Kidney (tissue), 14 donors: ENCODE data around the gene PARD6G. TPM values are rescaled to one million over a fixed set of nuclear protein-coding genes. Genes with fewer than 3 reads are reported as not detected.

Experiments
- DNase-seq, 5 donors: peaks; one replicate each; pipeline ENCODE4 v3.0.0-alpha.2; 2013 to 2020
- FAIRE-seq: peaks from 2 replicates; lab custom pipeline; 2012; peaks lifted over from hg19 to GRCh38; lab: Jason Lieb, UNC
- H3K27ac ChIP-seq, 2 donors: one replicate each; pipeline ENCODE4 v1.7.0; 2013; ENCODE audit warnings: low read depth in 2 of 2, low read length in 2 of 2, inconsistent platforms in 1 of 2
- H3K27me3 ChIP-seq: one replicate; pipeline ENCODE4 v1.7.1; 2013; ENCODE audit warnings: low read length, inconsistent platforms; ENCODE audit not compliant: control insufficient read depth, insufficient read depth
- H3K36me3 ChIP-seq, 3 donors: one replicate each; pipeline versions ENCODE4 v1.7.0 to v1.7.1; 2013; ENCODE audit warnings: low read length in 3 of 3, control low read depth in 1 of 3, inconsistent platforms in 1 of 3; ENCODE audit not compliant: insufficient read depth in 3 of 3, control insufficient read depth in 2 of 3
- H3K4me1 ChIP-seq, 3 donors: one replicate each; pipeline versions ENCODE4 v1.7.0 to v1.7.1; 2013; ENCODE audit warnings: low read length in 3 of 3, inconsistent platforms in 1 of 3, low read depth in 1 of 3; ENCODE audit not compliant: control insufficient read depth in 2 of 3, insufficient read depth in 2 of 3
- H3K4me3 ChIP-seq, 3 donors: one replicate each; pipeline versions ENCODE4 v1.7.0 to v1.8.1; 2013; ENCODE audit warnings: low read length in 3 of 3, control low read depth in 1 of 3, inconsistent platforms in 1 of 3
- H3K9ac ChIP-seq, 3 donors: one replicate each; pipeline versions ENCODE4 v1.7.0 to v1.7.1; 2013; ENCODE audit warnings: low read length in 3 of 3, control low read depth in 1 of 3, inconsistent platforms in 1 of 3
- H3K9me3 ChIP-seq, 3 donors: one replicate each; pipeline versions ENCODE4 v1.7.0 to v1.7.1; 2013; ENCODE audit warnings: low read length in 3 of 3, control low read depth in 1 of 3, inconsistent platforms in 1 of 3; ENCODE audit not compliant: control insufficient read depth in 2 of 3, insufficient read depth in 1 of 3
- intact Hi-C: fragments of 100-400 bp; cut with DNase I; formaldehyde crosslinking; loops from one replicate; pipeline ENCODE4 v1.11.1; 2022
- polyA plus RNA-seq: library from polyadenylated mRNA; stranded (reverse); fragments of 350-450 nt; fragmentation: Illumina TruSeq; extraction: RNeasy Lipid Tissue Mini Kit (QIAGEN cat#74804); gene quantifications from one replicate; pipeline ENCODE4 v1.2.3, GENCODE V29; 2014; ENCODE audit warnings: low read depth, low replicate concordance; ENCODE audit not compliant: insufficient read depth
- total RNA-seq: library from RNA; stranded (reverse); fragmentation: NEBNext Ultra II Directional; extraction: Animal tissue kit (Norgen Biotek cat#: 25700); gene quantifications from one replicate; pipeline ENCODE4 v1.2.1, GENCODE V29; 2021
- TF ChIP-seq, protein P1 (sequence below): IDR thresholded peaks from 3 replicates; pipeline ENCODE4 v1.5.1; 2012; ENCODE audit warnings: mild to moderate bottlenecking, moderate library complexity, borderline replicate concordance; ENCODE audit not compliant: insufficient read depth; ENCODE audit errors: extremely low read depth
- donor health status: control.
- donor health status: control.
- donor health status: control.
- donor health status: control.
- donor health status: control.
- donor health status: DM: yes; HTN: yes; CAD: no.
- donor health status: Normal renal cell carcinoma (clear cell type).

The PARD6G gene
- total and polyA plus RNA-seq, 2 donors from 2014 or later: 1.9 to 10.7 TPM

DNA sequence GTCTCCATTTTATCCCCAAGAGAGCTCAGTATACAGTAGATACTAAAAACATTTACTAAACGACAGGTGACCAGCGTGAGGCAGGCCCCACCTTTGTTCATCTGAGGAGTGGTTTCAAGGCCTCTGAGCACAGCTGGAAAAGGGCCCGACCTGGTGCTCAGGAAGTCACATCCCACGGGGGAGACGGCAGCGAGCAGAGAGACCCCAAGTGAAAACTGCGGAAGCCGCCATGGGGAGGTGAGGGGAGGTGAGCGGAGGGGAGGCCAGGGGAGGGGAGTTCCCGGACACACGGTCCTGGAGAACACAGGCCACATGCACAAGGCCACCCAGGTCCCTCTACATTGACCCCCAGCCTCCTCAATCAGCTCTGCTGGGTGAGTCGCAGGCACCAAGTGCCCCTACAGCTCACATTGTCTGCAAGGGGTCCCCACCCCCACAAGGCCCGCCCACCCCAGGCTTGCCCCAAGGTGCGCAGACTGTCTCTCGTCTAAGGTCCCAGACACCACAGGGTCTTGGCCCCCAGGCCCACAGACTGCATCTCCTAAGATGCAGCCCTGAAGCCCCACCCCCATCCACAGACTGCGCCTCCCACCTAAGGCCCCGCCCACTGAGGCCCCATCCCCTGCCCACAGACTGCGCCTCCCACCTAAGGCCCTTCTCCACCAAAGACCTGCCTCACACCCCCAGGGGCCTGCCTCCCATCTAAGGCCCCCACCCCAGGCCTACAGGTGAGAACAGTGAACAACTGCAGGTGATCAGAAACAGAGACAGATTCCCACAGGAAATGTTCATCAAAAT, 19.1 kb downstream of the PARD6G start:
- DNase-seq (no peak), FAIRE-seq (no peak)
- TF ChIP-seq, protein P1, sequence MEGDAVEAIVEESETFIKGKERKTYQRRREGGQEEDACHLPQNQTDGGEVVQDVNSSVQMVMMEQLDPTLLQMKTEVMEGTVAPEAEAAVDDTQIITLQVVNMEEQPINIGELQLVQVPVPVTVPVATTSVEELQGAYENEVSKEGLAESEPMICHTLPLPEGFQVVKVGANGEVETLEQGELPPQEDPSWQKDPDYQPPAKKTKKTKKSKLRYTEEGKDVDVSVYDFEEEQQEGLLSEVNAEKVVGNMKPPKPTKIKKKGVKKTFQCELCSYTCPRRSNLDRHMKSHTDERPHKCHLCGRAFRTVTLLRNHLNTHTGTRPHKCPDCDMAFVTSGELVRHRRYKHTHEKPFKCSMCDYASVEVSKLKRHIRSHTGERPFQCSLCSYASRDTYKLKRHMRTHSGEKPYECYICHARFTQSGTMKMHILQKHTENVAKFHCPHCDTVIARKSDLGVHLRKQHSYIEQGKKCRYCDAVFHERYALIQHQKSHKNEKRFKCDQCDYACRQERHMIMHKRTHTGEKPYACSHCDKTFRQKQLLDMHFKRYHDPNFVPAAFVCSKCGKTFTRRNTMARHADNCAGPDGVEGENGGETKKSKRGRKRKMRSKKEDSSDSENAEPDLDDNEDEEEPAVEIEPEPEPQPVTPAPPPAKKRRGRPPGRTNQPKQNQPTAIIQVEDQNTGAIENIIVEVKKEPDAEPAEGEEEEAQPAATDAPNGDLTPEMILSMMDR: no peak
- Histone ChIP-seq H3K9ac (no peak overlapping the region), H3K4me1 (peaks cover 0 to 2% (median 0%) of the 10 kb centered on the region in 3 donors), H3K27ac (no peak overlapping the region), H3K36me3 (no peaks in the 10 kb centered on the region), H3K4me3 (no peak overlapping the region), H3K9me3 (no peaks in the 10 kb centered on the region), H3K27me3 (no peaks in the 10 kb centered on the region)
- intact Hi-C loops: no loop called here

GRCh38 chr18:80227472-80227871, 19.8 kb downstream of the PARD6G start:
- DNase-seq (no peak), FAIRE-seq (no peak)
- H3K27ac ChIP-seq: no peak overlapping the region
- TF ChIP-seq, protein P1: no peak
- no peaks in the 10 kb centered on the region for H3K36me3 ChIP-seq
- peaks cover 0 to 2% (median 0%) of the 10 kb centered on the region in 3 donors for H3K4me1 ChIP-seq
- H3K4me3 ChIP-seq: no peak overlapping the region
- H3K9ac ChIP-seq: no peak overlapping the region
- intact Hi-C loops: no loop called here
- H3K9me3 ChIP-seq: no peaks in the 10 kb centered on the region
- no peaks in the 10 kb centered on the region for H3K27me3 ChIP-seq

DNA sequence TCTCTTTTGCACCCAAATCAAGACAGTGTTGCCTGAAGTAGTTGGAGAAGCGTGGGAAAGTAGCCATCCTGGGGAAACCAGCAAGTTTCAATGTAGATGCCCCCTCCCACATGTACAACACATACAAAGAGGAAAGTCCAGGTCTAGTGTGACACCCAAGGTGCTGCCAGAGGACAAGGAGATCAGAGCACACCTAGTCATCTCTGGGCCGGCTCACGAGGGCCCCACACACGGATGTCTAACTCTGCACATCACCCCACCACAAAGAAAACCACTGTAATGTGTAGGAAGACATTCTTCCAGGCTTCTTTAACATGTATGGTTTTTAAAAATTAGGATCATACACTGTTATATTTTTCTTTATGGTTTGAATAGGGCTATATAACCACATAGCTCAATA, 21.6 kb downstream of the PARD6G start:
- H3K27me3 ChIP-seq: no peaks in the 10 kb centered on the region
- H3K9me3 ChIP-seq: no peaks in the 10 kb centered on the region
- TF ChIP-seq, protein P1: no peak
- FAIRE-seq (no peak), DNase-seq (no peak)
- no peaks in the 10 kb centered on the region for H3K36me3 ChIP-seq
- no peak overlapping the region for H3K27ac ChIP-seq
- H3K4me1 ChIP-seq: peaks cover 0 to 2% (median 0%) of the 10 kb centered on the region in 3 donors
- H3K9ac ChIP-seq: no peak overlapping the region
- H3K4me3 ChIP-seq: no peak overlapping the region
- intact Hi-C loops: no loop called here
